Neural progenitor cell (in vitro differentiated cells): ENCODE measurements around the gene SLC2A13. TPM values are rescaled to one million over a fixed set of nuclear protein-coding genes. Genes with fewer than 3 reads are reported as not detected.

Source experiments
- DNase-seq: peaks from one replicate; pipeline ENCODE4 v3.0.0-alpha.2; 2016; ENCODE audit warnings: low spot score
- H2AFZ ChIP-seq: fragments of 200-600 bp; sonication (generic); replicated peaks from 2 replicates; pipeline ENCODE4 v1.6.1; 2016; ENCODE audit warnings: antibody characterized with exemption
- H3F3A ChIP-seq: fragments of 200-600 bp; sonication (generic); 2 replicates; pipeline ENCODE4 v1.6.1; 2016; ENCODE audit warnings: antibody characterized with exemption, low read depth
- H3K27ac ChIP-seq: fragments of 200-600 bp; sonication (generic); 2 replicates; pipeline ENCODE4 v1.5.1; 2016; ENCODE audit warnings: mild to moderate bottlenecking
- H3K27me3 ChIP-seq: fragments of 200-600 bp; sonication (generic); 2 replicates; pipeline ENCODE4 v1.6.1; 2016; ENCODE audit warnings: mild to moderate bottlenecking, moderate library complexity
- H3K36me3 ChIP-seq: fragments of 200-600 bp; sonication (generic); 2 replicates; pipeline ENCODE4 v1.5.1; 2016
- H3K4me1 ChIP-seq: fragments of 200-600 bp; sonication (generic); 2 replicates; pipeline ENCODE4 v1.6.1; 2016; ENCODE audit warnings: mixed run types
- H3K4me2 ChIP-seq: fragments of 200-600 bp; sonication (generic); 2 replicates; pipeline ENCODE4 v1.6.1; 2016
- H3K4me3 ChIP-seq: fragments of 200-600 bp; sonication (generic); 2 replicates; pipeline ENCODE4 v1.5.1; 2016
- H3K79me2 ChIP-seq: fragments of 200-600 bp; sonication (generic); 2 replicates; pipeline ENCODE4 v1.6.1; 2016; ENCODE audit warnings: low read depth
- H3K9ac ChIP-seq: fragments of 200-600 bp; sonication (generic); 2 replicates; pipeline ENCODE4 v1.6.1; 2016
- H3K9me3 ChIP-seq: fragments of 200-600 bp; sonication (generic); 2 replicates; pipeline ENCODE4 v1.5.1; 2016; ENCODE audit warnings: low read depth
- H4K20me1 ChIP-seq: fragments of 200-600 bp; sonication (generic); 2 replicates; pipeline ENCODE4 v1.6.1; 2016; ENCODE audit warnings: low read depth
- H3K27ac Mint-ChIP-seq: 3 replicates; pipeline ENCODE4 v1.8.0; 2021; ENCODE audit warnings: mixed read lengths
- H3K27me3 Mint-ChIP-seq: 2 replicates; pipeline ENCODE4 v1.8.0; 2022; ENCODE audit warnings: low read depth, mild to moderate bottlenecking, inconsistent platforms, moderate library complexity, mixed read lengths; ENCODE audit not compliant: insufficient read depth
- H3K36me3 Mint-ChIP-seq: 3 replicates; pipeline ENCODE4 v1.8.0; 2021; ENCODE audit warnings: mixed read lengths
- H3K4me1 Mint-ChIP-seq: 3 replicates; pipeline ENCODE4 v1.8.0; 2021; ENCODE audit warnings: mixed read lengths
- H3K4me3 Mint-ChIP-seq: 3 replicates; pipeline ENCODE4 v1.8.0; 2021; ENCODE audit warnings: mild to moderate bottlenecking, moderate library complexity, mixed read lengths
- H3K9me3 Mint-ChIP-seq: 3 replicates; pipeline ENCODE4 v1.8.0; 2020; ENCODE audit warnings: mixed read lengths
- CTCF ChIP-seq: fragments of 200-600 bp; sonication (generic); IDR thresholded peaks from 2 replicates; pipeline ENCODE4 v1.5.1; 2017; ENCODE audit warnings: antibody characterized with exemption, mild to moderate bottlenecking
- EZH2 ChIP-seq: fragments of 200-600 bp; sonication (generic); IDR thresholded peaks from 2 replicates; pipeline ENCODE4 v1.6.1; 2017; ENCODE audit warnings: antibody characterized with exemption, mild to moderate bottlenecking, moderate library complexity
- EZH2phosphoT487 ChIP-seq: fragments of 200-600 bp; sonication (generic); IDR thresholded peaks from 2 replicates; pipeline ENCODE4 v1.6.1; 2017; ENCODE audit warnings: antibody characterized with exemption
- total RNA-seq: library from RNA; depleted of rRNA; stranded (reverse); fragments of >200 nt; gene quantifications from 2 replicates; pipeline ENCODE4 v1.2.3, GENCODE V29; 2015; ENCODE audit warnings: low replicate concordance

SLC2A13 gene
- total RNA-seq, 1 donor from 2014 or later: 11.1 TPM

DNA sequence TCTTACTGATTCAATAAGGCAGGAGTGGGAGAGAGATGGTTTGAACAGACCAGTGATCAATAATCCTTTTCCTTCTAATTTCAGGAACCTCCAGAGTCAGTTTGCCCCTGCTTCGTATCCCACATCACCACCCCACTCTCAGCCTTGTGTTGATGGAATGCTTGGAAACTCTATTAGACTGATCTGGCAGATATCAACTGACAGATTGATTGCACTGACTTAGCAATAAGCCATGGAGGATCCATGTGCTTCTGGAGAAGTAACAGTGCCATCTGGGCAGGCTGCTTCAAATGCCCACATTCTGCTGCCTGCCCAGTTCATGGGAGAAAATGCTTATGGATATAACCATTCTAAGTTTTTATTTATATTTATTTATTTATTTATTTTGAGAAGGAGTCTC lies 218.0 kb downstream of the SLC2A13 start:
- Histone ChIP-seq H3K36me3 (no peaks in the 10 kb centered on the region), H3F3A (no peaks in the 10 kb centered on the region), H3K79me2 (no peaks in the 10 kb centered on the region), H3K27me3 (no peaks in the 10 kb centered on the region), H3K9me3 (no peaks in the 10 kb centered on the region), H3K27ac (no peak overlapping the region), H3K4me3 (no peak overlapping the region), H2AFZ (no peak overlapping the region), H3K9ac (no peak overlapping the region), H4K20me1 (no peaks in the 10 kb centered on the region), H3K4me1 (no peaks in the 10 kb centered on the region), H3K4me2 (no peak overlapping the region)
- Mint-ChIP-seq H3K4me3 (no peak overlapping the region), H3K27me3 (peaks cover 2% of the 10 kb centered on the region), H3K9me3 (no peaks in the 10 kb centered on the region), H3K4me1 (no peaks in the 10 kb centered on the region), H3K27ac (no peak overlapping the region), H3K36me3 (no peaks in the 10 kb centered on the region)
- TF ChIP-seq EZH2 (no peak), EZH2phosphoT487 (no peak), CTCF (no peak)
- no peak for DNase-seq

DNA sequence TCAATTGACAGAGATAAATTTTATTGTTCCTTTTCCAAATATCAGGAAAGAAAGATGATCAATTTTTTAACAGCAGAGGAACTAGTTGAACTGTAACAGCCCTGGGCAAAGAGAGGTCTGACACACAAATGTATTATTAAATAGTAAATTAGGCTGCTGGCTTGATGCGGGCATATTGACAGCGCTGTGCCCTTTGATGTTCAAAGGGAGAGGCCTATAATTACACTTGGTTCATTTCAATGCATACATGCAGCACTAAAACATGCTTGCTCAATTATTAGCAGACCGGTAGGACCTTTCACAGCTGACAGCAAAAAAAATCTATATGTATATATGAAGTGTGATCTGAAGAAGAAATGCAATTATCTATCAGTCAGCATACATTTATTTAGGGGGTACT lies 219.8 kb downstream of the SLC2A13 start:
- Mint-ChIP-seq H3K27ac (no peak overlapping the region), H3K9me3 (no peaks in the 10 kb centered on the region), H3K4me1 (no peaks in the 10 kb centered on the region), H3K27me3 (peaks cover 2% of the 10 kb centered on the region), H3K4me3 (no peak overlapping the region), H3K36me3 (no peaks in the 10 kb centered on the region)
- Histone ChIP-seq H3K79me2 (no peaks in the 10 kb centered on the region), H3K4me1 (no peaks in the 10 kb centered on the region), H3K4me3 (no peak overlapping the region), H2AFZ (no peak overlapping the region), H4K20me1 (no peaks in the 10 kb centered on the region), H3K9me3 (no peaks in the 10 kb centered on the region), H3K9ac (no peak overlapping the region), H3K36me3 (no peaks in the 10 kb centered on the region), H3K27ac (no peak overlapping the region), H3K27me3 (no peaks in the 10 kb centered on the region), H3F3A (no peaks in the 10 kb centered on the region), H3K4me2 (no peak overlapping the region)
- TF ChIP-seq EZH2 (no peak), CTCF (no peak), EZH2phosphoT487 (no peak)
- no peak for DNase-seq

- Histone ChIP-seq H3K9me3 (no peaks in the 10 kb centered on the region), H3K27me3 (no peaks in the 10 kb centered on the region), H4K20me1 (no peaks in the 10 kb centered on the region), H3K27ac (no peak overlapping the region), H3K36me3 (no peaks in the 10 kb centered on the region), H3F3A (no peaks in the 10 kb centered on the region), H2AFZ (no peak overlapping the region), H3K9ac (no peak overlapping the region), H3K4me3 (no peak overlapping the region), H3K4me2 (no peak overlapping the region), H3K79me2 (no peaks in the 10 kb centered on the region), H3K4me1 (no peaks in the 10 kb centered on the region)
- Mint-ChIP-seq H3K4me3 (no peak overlapping the region), H3K36me3 (peaks cover 2% of the 10 kb centered on the region), H3K27me3 (peaks cover 2% of the 10 kb centered on the region), H3K9me3 (peaks cover 3% of the 10 kb centered on the region), H3K27ac (no peak overlapping the region), H3K4me1 (no peaks in the 10 kb centered on the region)
- DNase-seq: no peak
- TF ChIP-seq CTCF: no peak
- TF ChIP-seq EZH2: no peak
- no peak for TF ChIP-seq EZH2phosphoT487
Measured at GRCh38 chr12:39884616-39885125, 221.2 kb downstream of the SLC2A13 start.
